A673 (cell line): ENCODE measurements around the gene ADTRP.

Experiments used
- EZH2 ChIP-seq: fragments of 200-600 bp; sonication (generic); IDR thresholded peaks from 2 replicates; pipeline ENCODE4 v1.6.1; 2017; ENCODE audit warnings: borderline replicate concordance, low read depth, mild to moderate bottlenecking, mixed read lengths, antibody characterized with exemption, low read length; ENCODE audit not compliant: poor library complexity, severe bottlenecking
- TF ChIP-seq, protein P1 (sequence below): fragments of 300-800, 200-600 bp; sonication (generic); conservative IDR thresholded peaks from 2 replicates; pipeline ENCODE4 v1.5.1; 2017; ENCODE audit warnings: low read depth, mild to moderate bottlenecking, antibody characterized with exemption, low read length, moderate library complexity, mixed read lengths

DNA sequence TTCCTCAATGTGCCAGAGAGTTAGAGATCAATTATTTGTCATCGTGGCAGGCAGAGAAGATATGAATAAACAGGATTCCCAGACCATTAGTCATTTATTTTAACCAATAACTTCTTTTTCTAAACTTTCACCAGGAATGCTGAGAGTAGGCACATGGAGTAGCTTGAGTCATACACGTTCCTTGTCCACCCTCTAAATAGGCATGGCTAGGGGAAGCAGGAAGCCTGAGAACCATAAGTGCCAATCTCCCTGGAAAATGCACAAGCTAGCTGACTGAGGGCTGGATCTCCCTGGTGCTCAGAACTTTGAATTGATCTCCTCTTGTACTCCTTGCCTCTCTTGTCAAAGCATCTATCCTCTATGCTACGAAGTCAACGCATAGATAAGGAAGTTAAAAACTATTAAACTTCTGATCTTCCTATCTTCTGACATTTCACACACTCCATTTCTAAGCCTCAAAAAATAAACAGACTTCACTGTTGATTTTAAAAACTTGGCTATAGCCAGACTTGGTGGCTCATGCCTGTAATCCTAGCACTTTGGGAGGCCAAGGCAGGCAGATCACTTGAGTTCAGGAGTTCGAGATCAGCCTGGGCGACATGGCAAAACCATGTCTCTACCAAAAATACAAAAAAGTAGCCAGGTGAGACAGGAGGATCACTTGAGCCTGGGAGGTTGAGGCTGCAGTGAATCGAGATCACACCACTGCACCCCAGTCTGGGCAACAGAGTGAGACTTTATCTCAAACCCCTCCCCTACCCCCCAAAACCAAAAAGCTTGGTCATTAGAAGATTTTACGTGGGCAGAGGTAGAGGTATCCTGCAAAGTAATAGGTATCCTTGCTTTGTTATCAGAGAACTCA lies 11.8 kb downstream of the ADTRP start:
- TF ChIP-seq, protein P1, sequence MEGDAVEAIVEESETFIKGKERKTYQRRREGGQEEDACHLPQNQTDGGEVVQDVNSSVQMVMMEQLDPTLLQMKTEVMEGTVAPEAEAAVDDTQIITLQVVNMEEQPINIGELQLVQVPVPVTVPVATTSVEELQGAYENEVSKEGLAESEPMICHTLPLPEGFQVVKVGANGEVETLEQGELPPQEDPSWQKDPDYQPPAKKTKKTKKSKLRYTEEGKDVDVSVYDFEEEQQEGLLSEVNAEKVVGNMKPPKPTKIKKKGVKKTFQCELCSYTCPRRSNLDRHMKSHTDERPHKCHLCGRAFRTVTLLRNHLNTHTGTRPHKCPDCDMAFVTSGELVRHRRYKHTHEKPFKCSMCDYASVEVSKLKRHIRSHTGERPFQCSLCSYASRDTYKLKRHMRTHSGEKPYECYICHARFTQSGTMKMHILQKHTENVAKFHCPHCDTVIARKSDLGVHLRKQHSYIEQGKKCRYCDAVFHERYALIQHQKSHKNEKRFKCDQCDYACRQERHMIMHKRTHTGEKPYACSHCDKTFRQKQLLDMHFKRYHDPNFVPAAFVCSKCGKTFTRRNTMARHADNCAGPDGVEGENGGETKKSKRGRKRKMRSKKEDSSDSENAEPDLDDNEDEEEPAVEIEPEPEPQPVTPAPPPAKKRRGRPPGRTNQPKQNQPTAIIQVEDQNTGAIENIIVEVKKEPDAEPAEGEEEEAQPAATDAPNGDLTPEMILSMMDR = no peak
- TF ChIP-seq EZH2 = no peak
